Glomerular visceral epithelial cell (primary cell): ENCODE data around the gene PRKACA.

Experiments used
- DNase-seq: peaks from one replicate; pipeline ENCODE4 v3.0.0-alpha.2; 2016; ENCODE audit errors: extremely low spot score

PRKACA gene

GRCh38 chr19:14093117-14093823 is 24.3 kb downstream of the PRKACA start:
- no peak for DNase-seq

- DNase-seq: no peak
Observed at GRCh38 chr19:14091813-14092462, 25.6 kb downstream of the PRKACA start.

- peak; percentile 49 for DNase-seq
Observed at GRCh38 chr19:14091081-14091812, 26.3 kb downstream of the PRKACA start.

GRCh38 chr19:14090509-14091080 is 27.0 kb downstream of the PRKACA start, which contains the start of gene SAMD1:
TSS of gene SAMD1 (minus strand) at chr19:14090751.
- peak; percentile 93 for DNase-seq

- peak; percentile 54 for DNase-seq
Observed at GRCh38 chr19:14089662-14090508, 27.7 kb downstream of the PRKACA start.

GRCh38 chr19:14089412-14089661 is 28.2 kb downstream of the PRKACA start:
- no peak for DNase-seq

- no peak for DNase-seq
Observed at GRCh38 chr19:14088634-14089411, 28.7 kb downstream of the PRKACA start.

- DNase-seq: no peak
Observed at GRCh38 chr19:14086098-14086497, 31.5 kb downstream of the PRKACA start.

- no peak for DNase-seq
Observed at GRCh38 chr19:14085309-14085995, 32.1 kb downstream of the PRKACA start, which contains the start of gene C19orf67. TSS of gene C19orf67 (minus strand) at chr19:14085783. CDS start at chr19:14085627, 156 bp downstream.

GRCh38 chr19:14082675-14082960 is 34.9 kb downstream of the PRKACA start:
- no peak for DNase-seq

- no peak for DNase-seq
Observed at GRCh38 chr19:14081797-14082674, 35.5 kb downstream of the PRKACA start.

GRCh38 chr19:14080887-14081796 is 36.4 kb downstream of the PRKACA start:
- DNase-seq: peak; percentile 100

GRCh38 chr19:14078411-14078810 is 39.2 kb downstream of the PRKACA start:
- DNase-seq: no peak

- no peak for DNase-seq
Observed at GRCh38 chr19:14073925-14074838, 43.4 kb downstream of the PRKACA start.

- DNase-seq: peak; percentile 81
Observed at GRCh38 chr19:14073261-14073924, 44.2 kb downstream of the PRKACA start.

GRCh38 chr19:14072535-14073260 is 44.9 kb downstream of the PRKACA start, which contains the start of gene MISP3:
TSS of gene MISP3 (plus strand) at chr19:14072786. CDS start at chr19:14073310, 524 bp downstream.
- peak; percentile 36 for DNase-seq
